ENCODE data around the gene C12orf60.

C12orf60 gene

DNA sequence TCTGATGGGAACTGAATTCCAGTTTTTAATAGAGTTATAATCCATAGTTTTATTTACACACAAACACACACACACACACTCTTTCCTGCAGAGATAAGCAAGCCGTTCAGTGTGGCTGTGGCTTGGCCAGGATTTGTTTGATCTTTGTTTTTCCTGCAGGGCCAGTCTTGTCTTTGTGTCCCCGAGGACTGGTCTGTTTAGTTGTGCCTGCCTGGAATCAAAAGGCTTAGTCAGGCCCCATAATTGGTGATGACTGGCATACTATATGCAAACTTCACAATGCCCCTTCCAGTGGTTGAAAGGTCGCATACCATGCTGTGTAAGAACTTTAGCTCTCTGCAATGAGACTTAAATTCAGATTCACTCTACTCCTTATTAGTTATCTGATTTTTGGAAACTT lies 26.2 kb upstream of the C12orf60 start:
- no peak for DNase-seq

DNA sequence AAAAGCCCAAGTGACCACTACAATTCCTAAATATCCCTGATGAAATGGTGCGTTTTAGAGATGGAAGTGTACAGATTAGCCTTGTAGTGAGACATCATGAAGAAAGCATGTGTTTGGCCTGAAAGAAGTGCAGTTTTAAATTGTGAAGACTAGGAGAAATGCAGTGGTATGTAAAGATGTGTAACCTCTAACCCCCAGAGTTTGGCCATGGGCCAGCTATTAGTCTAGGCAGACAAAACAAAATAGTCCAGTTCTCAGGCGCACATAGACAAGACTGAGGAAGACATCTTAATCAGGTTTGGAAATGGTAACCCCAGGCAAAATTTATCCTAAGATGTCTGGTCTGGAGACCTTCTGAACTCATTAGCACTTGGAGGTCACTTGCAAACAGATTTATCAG lies 23.6 kb upstream of the C12orf60 start:
- no peak for DNase-seq

DNA sequence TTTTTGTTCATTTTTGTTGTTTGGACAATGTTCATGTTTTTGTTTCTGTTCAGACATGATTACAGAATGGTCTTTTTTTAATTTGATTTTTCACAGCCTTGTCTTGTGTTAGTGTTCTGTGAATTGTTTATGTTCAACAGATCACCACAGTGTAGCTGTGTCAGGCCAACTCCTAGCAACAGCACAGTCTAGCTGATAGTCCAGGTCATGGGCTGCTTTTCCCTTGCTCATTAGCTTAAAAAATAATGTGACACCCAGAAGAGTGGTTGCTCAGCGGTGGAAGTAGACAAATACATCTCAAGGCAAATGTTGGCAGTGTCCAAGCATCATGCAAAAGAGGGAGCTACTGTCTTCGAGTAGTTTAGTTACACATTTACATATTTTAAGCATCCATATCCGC lies 22.6 kb upstream of the C12orf60 start:
- DNase-seq = no peak

DNA sequence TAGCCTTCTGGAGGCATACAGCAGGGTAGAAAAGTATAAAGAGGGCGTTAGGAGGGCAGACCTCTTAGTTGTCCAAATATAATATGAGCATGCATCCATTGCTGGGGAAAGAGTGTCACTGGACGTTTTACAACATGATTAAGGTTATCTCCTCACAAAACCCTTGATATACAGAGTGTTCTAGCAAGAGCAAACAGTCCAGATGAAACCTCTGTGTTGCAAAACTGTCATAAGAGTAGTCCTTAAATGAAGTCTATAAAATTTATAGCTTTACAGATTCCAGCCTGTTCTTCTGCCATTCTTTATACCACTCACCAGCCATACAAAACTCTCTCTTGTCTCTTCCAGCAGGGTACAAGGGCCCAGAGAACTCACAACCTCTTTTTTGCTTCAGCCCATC lies 21.9 kb upstream of the C12orf60 start:
- DNase-seq = no peak

GRCh38 chr12:14782756-14783155 lies 20.7 kb upstream of the C12orf60 start:
- no peak for DNase-seq

GRCh38 chr12:14784471-14784870 lies 19.0 kb upstream of the C12orf60 start:
- no peak for DNase-seq

DNA sequence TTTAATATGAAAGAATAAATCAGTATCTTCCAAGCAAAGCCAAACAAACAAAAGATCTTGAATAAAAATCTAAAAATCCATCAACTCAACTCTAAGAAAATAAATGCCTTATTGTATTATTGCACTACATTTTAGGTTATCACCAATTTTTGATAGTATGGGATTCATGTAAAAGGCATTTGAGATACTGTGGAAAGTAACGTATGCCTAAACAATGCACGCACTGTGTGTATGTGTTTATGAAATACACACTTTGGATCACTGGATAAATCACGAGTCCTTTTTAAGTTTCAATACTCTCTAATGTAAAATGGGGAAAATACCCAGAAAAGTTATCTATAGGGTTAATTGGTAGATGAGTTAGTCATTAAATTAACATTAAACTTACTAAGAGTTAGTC lies 17.9 kb upstream of the C12orf60 start:
- DNase-seq = no peak

- no peak for DNase-seq
Measured at GRCh38 chr12:14795028-14795448, 8.4 kb upstream of the C12orf60 start.

GRCh38 chr12:14802247-14802646 lies 1.2 kb upstream of the C12orf60 start:
- DNase-seq = no peak

DNA sequence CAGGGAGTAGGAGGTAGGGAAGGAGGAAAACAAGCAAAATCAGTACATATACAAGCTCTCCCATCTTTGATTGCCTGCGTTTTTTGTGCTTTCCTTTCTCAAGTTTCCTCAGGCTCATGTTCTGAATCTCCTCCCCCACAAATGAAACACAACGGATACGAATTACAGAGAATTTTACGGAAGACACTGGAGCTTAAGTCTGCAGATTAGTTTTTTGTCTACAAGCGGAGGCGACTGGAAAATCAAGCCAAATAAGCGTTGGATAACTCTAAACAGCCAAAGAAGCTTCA lies 804 bp upstream of the C12orf60 start:
- DNase-seq = no peak

- no peak for DNase-seq
Measured at GRCh38 chr12:14803830-14804160, 325 bp downstream of the C12orf60 start.

- DNase-seq = no peak
Measured at GRCh38 chr12:14810167-14810952, 6.9 kb downstream of the C12orf60 start.

- no peak for DNase-seq
Measured at GRCh38 chr12:14810953-14811483, 7.5 kb downstream of the C12orf60 start.

DNA sequence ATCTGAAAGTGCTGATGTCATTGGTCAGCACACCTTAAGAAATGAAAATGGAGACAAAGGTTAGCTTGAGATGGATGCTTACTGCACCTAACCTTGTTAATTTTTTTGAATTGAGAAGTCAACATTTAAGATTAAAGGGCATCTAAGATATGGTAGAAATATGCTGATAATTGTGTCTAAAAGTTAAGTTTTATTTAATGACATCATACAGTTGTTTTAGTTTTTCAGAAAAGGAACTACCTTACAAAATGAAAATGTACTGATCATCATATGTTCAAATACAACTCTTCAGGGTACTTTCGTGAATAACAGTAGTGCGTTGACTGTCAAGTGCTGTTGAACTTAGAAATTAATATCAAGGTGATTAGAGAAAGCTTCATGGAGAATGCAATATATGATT lies 8.0 kb downstream of the C12orf60 start:
- no peak for DNase-seq

DNA sequence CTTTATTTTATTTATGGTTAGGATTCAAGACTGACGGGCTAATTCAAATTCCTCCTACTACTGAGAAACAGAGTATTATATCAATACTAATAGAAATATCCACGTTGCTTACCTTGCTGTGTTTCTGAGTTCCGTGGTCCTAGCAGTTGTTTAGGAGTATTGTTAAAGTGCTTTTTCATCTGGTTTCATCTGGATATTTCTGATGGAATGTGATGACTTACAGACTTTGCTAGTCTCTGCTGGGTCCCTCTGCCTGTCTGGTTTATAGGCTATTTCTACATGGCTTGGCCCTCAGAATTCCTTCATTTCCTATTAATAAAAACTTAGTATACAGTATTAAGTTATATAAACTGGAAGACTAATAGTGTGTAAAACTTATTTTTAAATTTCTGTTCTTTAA lies 10.5 kb downstream of the C12orf60 start, which contains the start of gene SMCO3:
Gene SMCO3, minus strand, starts transcription at position 169 of the 400 bp plus-strand sequence. CDS start 7,502 bp downstream, outside the sequence.
- no peak for DNase-seq

DNA sequence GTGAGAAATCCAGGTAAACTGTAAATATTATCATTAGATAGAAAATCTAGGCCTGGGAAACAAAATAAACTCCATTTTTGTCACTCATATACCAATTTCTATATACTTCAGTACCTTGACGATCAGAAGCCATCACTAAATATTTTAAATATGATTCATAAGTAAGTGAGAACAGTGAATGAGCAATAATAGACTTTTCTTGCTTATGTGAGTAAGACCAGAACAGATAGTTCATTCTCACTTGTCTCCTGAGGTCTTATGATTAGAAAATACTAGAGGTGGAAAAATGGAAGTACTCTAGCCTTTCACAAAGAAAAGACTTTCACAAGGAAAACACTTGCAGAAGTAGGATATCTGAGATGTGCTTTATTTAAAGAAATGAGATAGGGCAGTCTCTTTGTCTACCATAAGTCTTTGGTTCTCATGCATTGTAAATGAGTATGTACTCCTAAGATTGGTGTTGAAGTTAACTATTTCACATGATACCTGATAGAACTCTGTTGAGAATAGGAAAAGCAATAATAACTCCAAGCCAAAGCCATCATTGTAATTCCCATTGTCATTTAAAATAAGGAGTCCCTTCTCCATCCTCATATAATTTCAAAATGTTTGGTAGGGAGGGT lies 20.7 kb downstream of the C12orf60 start:
- DNase-seq = no peak

GRCh38 chr12:14825256-14825655 lies 21.8 kb downstream of the C12orf60 start:
- DNase-seq = no peak

DNA sequence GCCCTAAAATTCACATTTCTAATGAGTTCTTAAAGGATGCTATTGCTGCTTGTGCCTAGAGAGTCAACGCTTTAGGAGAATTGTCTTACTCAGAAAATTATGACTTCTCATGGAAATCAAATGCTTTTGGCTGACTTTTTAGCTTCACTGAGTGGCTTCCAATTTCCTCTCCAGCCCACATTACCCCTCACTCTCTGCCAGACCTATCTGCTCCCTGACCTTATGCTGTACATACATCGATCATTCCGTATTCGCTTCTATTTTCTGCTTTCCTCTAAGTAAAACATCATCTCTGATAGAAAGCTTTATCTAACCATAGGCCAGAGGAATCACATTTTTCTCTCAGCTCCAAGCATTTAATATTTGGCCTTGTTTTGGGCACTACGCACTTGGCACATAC lies 23.0 kb downstream of the C12orf60 start:
- DNase-seq = no peak

DNA sequence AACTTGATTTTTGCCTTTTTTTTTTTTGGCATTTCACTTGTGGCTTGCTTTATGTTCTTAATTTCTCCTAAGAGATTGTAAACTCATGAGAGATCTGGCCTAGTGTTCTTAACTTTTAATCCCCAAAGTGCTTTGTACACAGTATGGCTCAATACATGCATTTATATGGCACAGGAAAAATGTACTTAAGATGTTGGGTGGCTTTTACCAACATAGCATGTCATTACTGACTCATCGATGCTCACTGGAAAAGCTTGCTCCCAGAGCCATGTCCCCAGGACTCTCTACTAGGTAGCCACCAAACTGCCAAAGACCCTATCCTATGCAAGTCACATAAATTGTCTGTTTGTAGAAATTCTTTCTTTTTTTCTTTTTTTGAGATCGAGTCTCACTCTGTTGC lies 23.6 kb downstream of the C12orf60 start:
- DNase-seq = no peak

DNA sequence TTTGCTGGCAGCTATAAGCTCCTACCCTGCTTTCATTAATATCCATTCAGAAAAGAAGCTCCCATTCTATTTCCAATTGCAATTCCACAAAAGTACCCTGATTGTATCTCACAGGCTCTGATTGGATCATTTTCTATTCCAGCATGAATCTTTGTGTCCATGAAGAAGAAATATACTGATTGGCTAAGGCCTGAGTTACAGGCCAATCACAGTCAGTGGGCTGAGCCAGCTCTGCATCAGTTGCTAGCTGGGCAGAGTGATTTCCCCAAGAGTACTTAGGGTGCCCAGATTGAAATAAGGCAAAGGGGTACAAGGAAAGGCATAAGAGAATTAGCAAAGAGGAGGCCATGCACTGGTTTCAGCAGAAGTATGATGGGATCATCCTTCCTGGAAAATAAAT lies 25.4 kb downstream of the C12orf60 start:
- no peak for DNase-seq

DNA sequence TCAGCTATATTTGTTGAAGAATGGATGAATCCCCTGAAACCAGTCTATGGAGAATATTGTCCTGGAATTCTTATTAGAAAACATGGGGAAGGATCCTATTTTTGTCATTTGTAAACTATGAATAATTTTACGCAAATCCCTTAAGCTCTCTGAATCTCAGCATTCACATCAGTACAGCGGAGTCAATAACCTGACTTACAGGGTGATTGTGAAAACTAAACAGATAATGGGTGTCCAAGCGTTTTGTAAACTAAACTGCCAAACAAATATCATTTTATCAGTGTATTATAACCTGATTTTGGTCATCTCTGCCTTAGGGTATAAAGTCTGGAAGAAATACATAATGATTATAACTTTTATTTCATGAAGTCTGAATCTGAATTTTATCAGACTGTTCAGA lies 29.9 kb downstream of the C12orf60 start:
- DNase-seq = no peak

- no peak for DNase-seq
Measured at GRCh38 chr12:14833952-14834351, 30.5 kb downstream of the C12orf60 start.

- DNase-seq = no peak
Measured at GRCh38 chr12:14834509-14834908, 31.0 kb downstream of the C12orf60 start.

- DNase-seq = no peak
Measured at GRCh38 chr12:14836336-14837210, 33.1 kb downstream of the C12orf60 start.

Data from activated gamma-delta T cell (primary cell).